GM12864 (cell line): Measurements from ENCODE around the gene YIPF2.

Source experiments
- DNase-seq: peaks from one replicate; pipeline ENCODE4 v3.0.0-alpha.2; 2011; ENCODE audit warnings: low read depth
- H3K4me3 ChIP-seq: 2 replicates; pipeline ENCODE4 v1.5.1; 2011; ENCODE audit warnings: mild to moderate bottlenecking, low read depth, low read length, control low read depth
- CTCF ChIP-seq: IDR thresholded peaks from 2 replicates; pipeline ENCODE4 v1.5.1; 2011; ENCODE audit warnings: low read depth, mild to moderate bottlenecking, moderate library complexity, low read length, control low read depth, inconsistent platforms; ENCODE audit errors: missing control alignments

YIPF2 gene

GRCh38 chr19:10921910-10922637 is 6.4 kb downstream of the YIPF2 start:
- no peak overlapping the region for H3K4me3 ChIP-seq
- DNase-seq: no peak
- no peak for TF ChIP-seq CTCF

GRCh38 chr19:10921199-10921909 is 7.1 kb downstream of the YIPF2 start:
- no peak for DNase-seq
- no peak for TF ChIP-seq CTCF
- no peak overlapping the region for H3K4me3 ChIP-seq

GRCh38 chr19:10920781-10921180 is 7.7 kb downstream of the YIPF2 start:
- DNase-seq: no peak
- no peak overlapping the region for H3K4me3 ChIP-seq

GRCh38 chr19:10920288-10920655 is 8.2 kb downstream of the YIPF2 start:
- TF ChIP-seq CTCF: no peak
- no peak overlapping the region for H3K4me3 ChIP-seq
- no peak for DNase-seq

More at GRCh38 chr19:10920781-10921180, 7.7 kb downstream of the YIPF2 start:
- TF ChIP-seq CTCF: no peak

- no peak overlapping the region for H3K4me3 ChIP-seq
- no peak for TF ChIP-seq CTCF
- no peak for DNase-seq
These were observed 8.8 kb downstream of the YIPF2 start for GRCh38 chr19:10919352-10920287.

- TF ChIP-seq CTCF: no peak
- no peak overlapping the region for H3K4me3 ChIP-seq
- DNase-seq: no peak
These were observed 10.1 kb downstream of the YIPF2 start for GRCh38 chr19:10918359-10918758.
